Measurements from ENCODE around the gene TOE1.

TOE1 gene

GRCh38 chr1:45306905-45307304 lies 33.1 kb upstream of the TOE1 start:
- in situ Hi-C loops (cut with MboI; ENCODE audit: low sequenced_read_pairs, unreplicated experiment): no loop called here
- DNase-seq (ENCODE audit: low spot score): no peak
- TF ChIP-seq CTCF (IDR thresholded peaks at IDR 0.05; ENCODE audit: borderline replicate concordance, control extremely low read depth, extremely low read depth, insufficient read depth, missing control alignments): no peak

- DNase-seq (ENCODE audit: low spot score): no peak
- in situ Hi-C loops (cut with MboI; ENCODE audit: low sequenced_read_pairs, unreplicated experiment): no loop called here
- no peak for TF ChIP-seq CTCF (IDR thresholded peaks at IDR 0.05; ENCODE audit: borderline replicate concordance, control extremely low read depth, extremely low read depth, insufficient read depth, missing control alignments)
These were observed 25.7 kb upstream of the TOE1 start for GRCh38 chr1:45314266-45314665.

- DNase-seq (ENCODE audit: low spot score): no peak
- TF ChIP-seq CTCF (IDR thresholded peaks at IDR 0.05; ENCODE audit: borderline replicate concordance, control extremely low read depth, extremely low read depth, insufficient read depth, missing control alignments): no peak
- in situ Hi-C loops (cut with MboI; ENCODE audit: low sequenced_read_pairs, unreplicated experiment): no loop called here
These were observed 22.8 kb upstream of the TOE1 start for GRCh38 chr1:45317166-45317565.

GRCh38 chr1:45319761-45320160 lies 20.2 kb upstream of the TOE1 start:
- in situ Hi-C loops (cut with MboI; ENCODE audit: low sequenced_read_pairs, unreplicated experiment): no loop called here
- no peak for TF ChIP-seq CTCF (IDR thresholded peaks at IDR 0.05; ENCODE audit: borderline replicate concordance, control extremely low read depth, extremely low read depth, insufficient read depth, missing control alignments)
- DNase-seq (ENCODE audit: low spot score): no peak

- in situ Hi-C loops (cut with MboI; ENCODE audit: low sequenced_read_pairs, unreplicated experiment): no loop called here
- DNase-seq (ENCODE audit: low spot score): no peak
- no peak for TF ChIP-seq CTCF (IDR thresholded peaks at IDR 0.05; ENCODE audit: borderline replicate concordance, control extremely low read depth, extremely low read depth, insufficient read depth, missing control alignments)
These were observed 18.5 kb upstream of the TOE1 start for GRCh38 chr1:45321444-45321843.

- no peak for DNase-seq (ENCODE audit: low spot score)
- TF ChIP-seq CTCF (IDR thresholded peaks at IDR 0.05; ENCODE audit: borderline replicate concordance, control extremely low read depth, extremely low read depth, insufficient read depth, missing control alignments): no peak
- in situ Hi-C loops (cut with MboI; ENCODE audit: low sequenced_read_pairs, unreplicated experiment): no loop called here
These were observed 17.4 kb upstream of the TOE1 start for GRCh38 chr1:45322486-45323040.
